ENCODE results near the gene AUTS2.

The AUTS2 gene

GRCh38 chr7:70033226-70033625 lies 435.0 kb downstream of the AUTS2 start:
- H3K4me3 ChIP-seq (replicated peaks; ENCODE audit: low read depth, low read length), result no peak overlapping the region
- no peak for DNase-seq (ENCODE audit: extremely low read depth, low read depth)
- TF ChIP-seq CTCF (IDR thresholded peaks at IDR 0.05; ENCODE audit: low read depth, low read length, missing control alignments), result no peak

GRCh38 chr7:70034999-70035398 lies 436.7 kb downstream of the AUTS2 start:
- TF ChIP-seq CTCF (IDR thresholded peaks at IDR 0.05; ENCODE audit: low read depth, low read length, missing control alignments), result no peak
- H3K4me3 ChIP-seq (replicated peaks; ENCODE audit: low read depth, low read length), result no peak overlapping the region
- DNase-seq (ENCODE audit: extremely low read depth, low read depth), result no peak

GRCh38 chr7:70035519-70035918 lies 437.2 kb downstream of the AUTS2 start:
- no peak for TF ChIP-seq CTCF (IDR thresholded peaks at IDR 0.05; ENCODE audit: low read depth, low read length, missing control alignments)
- H3K4me3 ChIP-seq (replicated peaks; ENCODE audit: low read depth, low read length), result no peak overlapping the region
- DNase-seq (ENCODE audit: extremely low read depth, low read depth), result no peak

- DNase-seq (ENCODE audit: extremely low read depth, low read depth), result no peak
- no peak overlapping the region for H3K4me3 ChIP-seq (replicated peaks; ENCODE audit: low read depth, low read length)
- TF ChIP-seq CTCF (IDR thresholded peaks at IDR 0.05; ENCODE audit: low read depth, low read length, missing control alignments), result no peak
Measured at GRCh38 chr7:70035955-70036354, 437.7 kb downstream of the AUTS2 start.

- TF ChIP-seq CTCF (IDR thresholded peaks at IDR 0.05; ENCODE audit: low read depth, low read length, missing control alignments), result no peak
- H3K4me3 ChIP-seq (replicated peaks; ENCODE audit: low read depth, low read length), result no peak overlapping the region
- no peak for DNase-seq (ENCODE audit: extremely low read depth, low read depth)
Measured at GRCh38 chr7:70036695-70037094, 438.4 kb downstream of the AUTS2 start.

- TF ChIP-seq CTCF (IDR thresholded peaks at IDR 0.05; ENCODE audit: low read depth, low read length, missing control alignments), result no peak
- peak; percentile 25 for DNase-seq (ENCODE audit: extremely low read depth, low read depth)
- no peak overlapping the region for H3K4me3 ChIP-seq (replicated peaks; ENCODE audit: low read depth, low read length)
Measured at GRCh38 chr7:70037171-70037933, 439.1 kb downstream of the AUTS2 start.

GRCh38 chr7:70040051-70040450 lies 441.8 kb downstream of the AUTS2 start:
- no peak for TF ChIP-seq CTCF (IDR thresholded peaks at IDR 0.05; ENCODE audit: low read depth, low read length, missing control alignments)
- no peak overlapping the region for H3K4me3 ChIP-seq (replicated peaks; ENCODE audit: low read depth, low read length)
- no peak for DNase-seq (ENCODE audit: extremely low read depth, low read depth)

Measured in HFF-Myc (cell line).